Neural cell (in vitro differentiated cells): ENCODE results near the gene CPS1.

Experiments
- EP300 ChIP-seq: fragments of 450-650 bp; conservative IDR thresholded peaks from 2 replicates; pipeline ENCODE4 v1.6.1; 2014; ENCODE audit warnings: antibody characterized with exemption, mild to moderate bottlenecking, moderate library complexity; ENCODE audit not compliant: poor library complexity, severe bottlenecking
- EZH2 ChIP-seq: fragments of 200-600, 300-800 bp; shearing (Covaris generic), sonication (generic); IDR thresholded peaks from 2 replicates; pipeline ENCODE4 v1.6.1; 2014; ENCODE audit warnings: antibody characterized with exemption, low read length, borderline replicate concordance, mild to moderate bottlenecking; ENCODE audit not compliant: insufficient read depth, poor library complexity, severe bottlenecking
- POLR2AphosphoS5 ChIP-seq: IDR thresholded peaks from 2 replicates; pipeline ENCODE4 v1.6.1; 2012
- RAD21 ChIP-seq: fragments of 450-650 bp; conservative IDR thresholded peaks from 2 replicates; pipeline ENCODE4 v1.6.1; 2014; ENCODE audit warnings: antibody characterized with exemption, mild to moderate bottlenecking, moderate library complexity
- TF ChIP-seq, protein P1 (sequence below): fragments of 450-650 bp; IDR thresholded peaks from 2 replicates; pipeline ENCODE4 v1.5.1; 2014; ENCODE audit warnings: antibody characterized with exemption, mild to moderate bottlenecking, moderate library complexity; ENCODE audit not compliant: poor library complexity, severe bottlenecking
- TF ChIP-seq, protein P2 (sequence below): IDR thresholded peaks from 2 replicates; pipeline ENCODE4 v1.6.1; 2012; ENCODE audit warnings: borderline replicate concordance

DNA sequence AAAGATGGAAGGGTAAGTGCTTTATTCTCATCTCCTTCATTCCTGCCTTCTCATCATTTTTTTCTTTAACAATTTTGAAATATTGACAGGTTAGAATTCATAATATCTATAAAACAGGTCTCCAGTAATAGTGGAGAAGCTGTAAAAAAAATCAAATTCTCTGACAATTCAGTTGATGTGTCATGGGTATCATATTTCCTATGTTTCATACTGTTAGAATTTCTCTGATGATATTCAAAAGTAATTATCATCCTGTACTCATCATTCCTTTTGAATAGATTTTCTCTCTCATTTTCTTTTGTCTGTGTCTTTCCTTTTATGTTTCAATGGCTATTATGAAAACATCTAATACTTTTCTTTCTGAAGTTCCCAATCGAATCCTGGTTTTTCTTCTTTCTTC is 97.7 kb downstream of the CPS1 start:
- TF ChIP-seq, protein P1, sequence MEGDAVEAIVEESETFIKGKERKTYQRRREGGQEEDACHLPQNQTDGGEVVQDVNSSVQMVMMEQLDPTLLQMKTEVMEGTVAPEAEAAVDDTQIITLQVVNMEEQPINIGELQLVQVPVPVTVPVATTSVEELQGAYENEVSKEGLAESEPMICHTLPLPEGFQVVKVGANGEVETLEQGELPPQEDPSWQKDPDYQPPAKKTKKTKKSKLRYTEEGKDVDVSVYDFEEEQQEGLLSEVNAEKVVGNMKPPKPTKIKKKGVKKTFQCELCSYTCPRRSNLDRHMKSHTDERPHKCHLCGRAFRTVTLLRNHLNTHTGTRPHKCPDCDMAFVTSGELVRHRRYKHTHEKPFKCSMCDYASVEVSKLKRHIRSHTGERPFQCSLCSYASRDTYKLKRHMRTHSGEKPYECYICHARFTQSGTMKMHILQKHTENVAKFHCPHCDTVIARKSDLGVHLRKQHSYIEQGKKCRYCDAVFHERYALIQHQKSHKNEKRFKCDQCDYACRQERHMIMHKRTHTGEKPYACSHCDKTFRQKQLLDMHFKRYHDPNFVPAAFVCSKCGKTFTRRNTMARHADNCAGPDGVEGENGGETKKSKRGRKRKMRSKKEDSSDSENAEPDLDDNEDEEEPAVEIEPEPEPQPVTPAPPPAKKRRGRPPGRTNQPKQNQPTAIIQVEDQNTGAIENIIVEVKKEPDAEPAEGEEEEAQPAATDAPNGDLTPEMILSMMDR: no peak
- TF ChIP-seq EZH2 (no peak), POLR2AphosphoS5 (no peak), RAD21 (no peak), EP300 (no peak)
- TF ChIP-seq, protein P2, sequence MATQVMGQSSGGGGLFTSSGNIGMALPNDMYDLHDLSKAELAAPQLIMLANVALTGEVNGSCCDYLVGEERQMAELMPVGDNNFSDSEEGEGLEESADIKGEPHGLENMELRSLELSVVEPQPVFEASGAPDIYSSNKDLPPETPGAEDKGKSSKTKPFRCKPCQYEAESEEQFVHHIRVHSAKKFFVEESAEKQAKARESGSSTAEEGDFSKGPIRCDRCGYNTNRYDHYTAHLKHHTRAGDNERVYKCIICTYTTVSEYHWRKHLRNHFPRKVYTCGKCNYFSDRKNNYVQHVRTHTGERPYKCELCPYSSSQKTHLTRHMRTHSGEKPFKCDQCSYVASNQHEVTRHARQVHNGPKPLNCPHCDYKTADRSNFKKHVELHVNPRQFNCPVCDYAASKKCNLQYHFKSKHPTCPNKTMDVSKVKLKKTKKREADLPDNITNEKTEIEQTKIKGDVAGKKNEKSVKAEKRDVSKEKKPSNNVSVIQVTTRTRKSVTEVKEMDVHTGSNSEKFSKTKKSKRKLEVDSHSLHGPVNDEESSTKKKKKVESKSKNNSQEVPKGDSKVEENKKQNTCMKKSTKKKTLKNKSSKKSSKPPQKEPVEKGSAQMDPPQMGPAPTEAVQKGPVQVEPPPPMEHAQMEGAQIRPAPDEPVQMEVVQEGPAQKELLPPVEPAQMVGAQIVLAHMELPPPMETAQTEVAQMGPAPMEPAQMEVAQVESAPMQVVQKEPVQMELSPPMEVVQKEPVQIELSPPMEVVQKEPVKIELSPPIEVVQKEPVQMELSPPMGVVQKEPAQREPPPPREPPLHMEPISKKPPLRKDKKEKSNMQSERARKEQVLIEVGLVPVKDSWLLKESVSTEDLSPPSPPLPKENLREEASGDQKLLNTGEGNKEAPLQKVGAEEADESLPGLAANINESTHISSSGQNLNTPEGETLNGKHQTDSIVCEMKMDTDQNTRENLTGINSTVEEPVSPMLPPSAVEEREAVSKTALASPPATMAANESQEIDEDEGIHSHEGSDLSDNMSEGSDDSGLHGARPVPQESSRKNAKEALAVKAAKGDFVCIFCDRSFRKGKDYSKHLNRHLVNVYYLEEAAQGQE: no peak
